ENCODE data around the gene UBE4A. TPM values are rescaled to one million over a fixed set of nuclear protein-coding genes. Genes with fewer than 3 reads are reported as not detected.
A peak's percentile ranks its signal among the peaks of the same experiment; 100 is the strongest.

Gene UBE4A
- total and polyA plus RNA-seq, 8 donors, result 3.5 to 68.8 (median 25.7) TPM

DNA sequence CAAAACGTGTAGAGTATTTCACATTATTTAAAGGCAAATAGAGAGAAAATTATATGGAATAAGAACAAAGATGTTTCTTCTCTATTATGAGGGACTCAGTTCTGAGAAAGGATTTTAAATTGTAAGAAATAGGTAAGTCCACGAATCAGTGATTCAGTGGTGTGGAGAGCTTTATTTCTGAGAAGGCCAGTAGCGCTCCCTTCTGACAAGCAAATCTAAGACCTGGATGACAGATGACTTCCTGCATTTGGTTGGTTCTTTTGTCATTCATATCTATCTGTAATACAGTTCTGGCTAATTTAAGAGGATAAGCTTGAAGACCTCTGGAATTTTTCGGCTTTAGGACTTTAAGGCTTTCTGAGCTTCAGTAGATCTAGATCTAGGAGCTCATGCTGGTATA is 47.9 kb upstream of the UBE4A start:
- 63 to 73% (median 71%) methylated on average over 4 of the region's 4 CpGs for WGBS, 5 donors
- peaks cover 0 to 37% (median 0%) of the 10 kb centered on the region in 3 donors for H3K27me3 ChIP-seq
- no peak overlapping the region for H3K4me3 ChIP-seq
- peak overlapping the region in 1 of 5 donors; percentile 55 for H3K27ac ChIP-seq
- no peaks in the 10 kb centered on the region for H3K9me3 ChIP-seq
- intact Hi-C loops (cut with DNase I; ENCODE audit: low total_unique reads), result no loop called here
- no peak for DNase-seq
- H3K4me1 ChIP-seq, result peaks cover 18 to 43% (median 21%) of the 10 kb centered on the region in 4 donors
- TF ChIP-seq POLR2AphosphoS5 (IDR thresholded peaks at IDR 0.05), result no peak
- no peak for TF ChIP-seq POLR2A (IDR thresholded peaks at IDR 0.05)
- TF ChIP-seq, protein P1, sequence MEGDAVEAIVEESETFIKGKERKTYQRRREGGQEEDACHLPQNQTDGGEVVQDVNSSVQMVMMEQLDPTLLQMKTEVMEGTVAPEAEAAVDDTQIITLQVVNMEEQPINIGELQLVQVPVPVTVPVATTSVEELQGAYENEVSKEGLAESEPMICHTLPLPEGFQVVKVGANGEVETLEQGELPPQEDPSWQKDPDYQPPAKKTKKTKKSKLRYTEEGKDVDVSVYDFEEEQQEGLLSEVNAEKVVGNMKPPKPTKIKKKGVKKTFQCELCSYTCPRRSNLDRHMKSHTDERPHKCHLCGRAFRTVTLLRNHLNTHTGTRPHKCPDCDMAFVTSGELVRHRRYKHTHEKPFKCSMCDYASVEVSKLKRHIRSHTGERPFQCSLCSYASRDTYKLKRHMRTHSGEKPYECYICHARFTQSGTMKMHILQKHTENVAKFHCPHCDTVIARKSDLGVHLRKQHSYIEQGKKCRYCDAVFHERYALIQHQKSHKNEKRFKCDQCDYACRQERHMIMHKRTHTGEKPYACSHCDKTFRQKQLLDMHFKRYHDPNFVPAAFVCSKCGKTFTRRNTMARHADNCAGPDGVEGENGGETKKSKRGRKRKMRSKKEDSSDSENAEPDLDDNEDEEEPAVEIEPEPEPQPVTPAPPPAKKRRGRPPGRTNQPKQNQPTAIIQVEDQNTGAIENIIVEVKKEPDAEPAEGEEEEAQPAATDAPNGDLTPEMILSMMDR (IDR thresholded peaks at IDR 0.05), result no peak
- TF ChIP-seq EP300 (IDR thresholded peaks at IDR 0.05), result no peak
- H3K36me3 ChIP-seq, result no peaks in the 10 kb centered on the region

DNA sequence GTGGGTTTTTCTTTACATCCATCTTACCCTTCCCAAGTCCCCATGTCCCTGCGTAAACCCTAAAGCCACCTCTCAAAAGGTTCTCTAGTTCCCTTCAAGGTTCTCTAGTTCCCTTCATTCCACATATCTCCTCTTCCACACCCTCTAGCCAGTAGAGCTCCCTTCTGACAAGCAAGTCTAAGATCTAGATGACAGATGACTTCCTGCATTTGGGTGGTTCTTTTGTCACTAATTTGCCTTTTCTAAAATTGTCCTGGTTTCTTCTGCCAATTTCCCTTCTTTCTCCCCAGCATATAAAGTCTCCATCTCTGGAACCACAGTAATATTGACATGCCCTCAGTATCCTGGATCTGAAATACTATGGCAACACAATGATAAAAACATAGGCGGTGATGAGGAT is 47.1 kb upstream of the UBE4A start:
- intact Hi-C loops (cut with DNase I; ENCODE audit: low total_unique reads), result no loop called here
- Histone ChIP-seq H3K36me3 (no peaks in the 10 kb centered on the region), H3K27ac (no peak overlapping the region), H3K9me3 (no peaks in the 10 kb centered on the region), H3K27me3 (peaks cover 0 to 45% (median 0%) of the 10 kb centered on the region in 3 donors), H3K4me1 (peaks cover 20 to 51% (median 28%) of the 10 kb centered on the region in 4 donors), H3K4me3 (no peak overlapping the region)
- DNase-seq, result no peak
- WGBS, 5 donors, result 85 to 95% (median 92%) methylated on average over 2 of the region's 2 CpGs
- no peak for TF ChIP-seq EP300 (IDR thresholded peaks at IDR 0.05)
- TF ChIP-seq, protein P1 (IDR thresholded peaks at IDR 0.05), result no peak
- no peak for TF ChIP-seq POLR2A (IDR thresholded peaks at IDR 0.05)
- no peak for TF ChIP-seq POLR2AphosphoS5 (IDR thresholded peaks at IDR 0.05)

DNA sequence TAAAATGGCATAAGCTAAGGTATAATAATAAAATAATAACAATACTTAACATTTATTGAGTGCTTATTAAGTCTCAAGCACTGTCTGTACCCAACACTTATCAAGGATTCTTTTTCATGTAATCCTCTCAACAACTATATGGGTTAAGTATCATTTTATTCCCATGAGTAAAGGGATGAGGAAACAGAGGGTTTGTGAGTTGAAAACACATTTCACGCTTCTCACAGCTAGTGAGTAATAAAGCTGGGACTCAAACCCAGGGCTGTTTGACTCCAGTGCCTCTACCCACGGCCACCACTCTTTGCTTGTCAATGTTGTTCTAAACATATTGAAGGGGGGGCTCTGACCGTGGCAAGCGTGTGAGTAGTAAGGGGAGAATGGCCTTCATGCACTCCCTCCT is 46.2 kb upstream of the UBE4A start:
- peaks cover 20 to 58% (median 32%) of the 10 kb centered on the region in 4 donors for H3K4me1 ChIP-seq
- no peak for DNase-seq
- no peaks in the 10 kb centered on the region for H3K9me3 ChIP-seq
- peaks cover 0 to 47% (median 0%) of the 10 kb centered on the region in 3 donors for H3K27me3 ChIP-seq
- H3K36me3 ChIP-seq, result no peaks in the 10 kb centered on the region
- intact Hi-C loops (cut with DNase I; ENCODE audit: low total_unique reads), result no loop called here
- TF ChIP-seq POLR2AphosphoS5 (IDR thresholded peaks at IDR 0.05), result no peak
- no peak for TF ChIP-seq POLR2A (IDR thresholded peaks at IDR 0.05)
- TF ChIP-seq, protein P1 (IDR thresholded peaks at IDR 0.05), result no peak
- TF ChIP-seq EP300 (IDR thresholded peaks at IDR 0.05), result no peak
- 70 to 87% (median 79%) methylated on average over 4 of the region's 4 CpGs for WGBS, 5 donors
- H3K4me3 ChIP-seq, result no peak overlapping the region
- no peak overlapping the region for H3K27ac ChIP-seq

DNA sequence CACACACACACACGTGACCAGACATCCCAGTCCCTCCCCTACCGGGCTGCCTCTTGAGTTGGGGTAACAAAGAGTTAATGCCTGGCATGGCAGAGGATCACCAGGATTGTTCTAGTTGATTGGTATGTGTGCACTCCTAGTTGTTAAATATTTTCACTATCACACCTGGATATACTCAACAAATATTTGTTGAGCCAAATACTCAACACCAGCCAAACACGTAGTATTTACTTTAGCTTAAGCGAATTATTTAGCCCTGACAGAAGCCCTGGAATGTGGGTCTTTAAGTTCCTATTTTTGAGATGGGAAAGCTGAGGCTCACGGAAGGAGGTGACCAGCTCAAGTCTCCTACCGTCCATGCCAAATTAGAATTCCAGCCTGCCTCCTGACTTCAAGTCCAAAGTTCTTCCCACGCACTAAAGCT is 44.4 kb upstream of the UBE4A start:
- Histone ChIP-seq H3K9me3 (no peaks in the 10 kb centered on the region), H3K4me3 (no peak overlapping the region), H3K27me3 (peaks cover 0 to 47% (median 0%) of the 10 kb centered on the region in 3 donors), H3K4me1 (peaks cover 20 to 70% (median 38%) of the 10 kb centered on the region in 4 donors), H3K36me3 (no peaks in the 10 kb centered on the region), H3K27ac (peak overlapping the region; percentile 59 to 75 (median 64))
- TF ChIP-seq, protein P1 (IDR thresholded peaks at IDR 0.05), result no peak
- TF ChIP-seq POLR2AphosphoS5 (IDR thresholded peaks at IDR 0.05), result peak in 2 of 3 donors; percentile 34 to 41
- 22 to 36% (median 24%) methylated on average over 7 of the region's 7 CpGs for WGBS, 5 donors
- intact Hi-C loops (cut with DNase I; ENCODE audit: low total_unique reads), result no loop called here
- peak in 1 of 2 donors; percentile 71 for DNase-seq
